Hair follicular keratinocyte (primary cell): ENCODE measurements around the gene POP7. TPM values are rescaled to one million over a fixed set of nuclear protein-coding genes. Genes with fewer than 3 reads are reported as not detected.

Source experiments
- total RNA-seq: library from RNA; depleted of rRNA; stranded (reverse); fragments of >200 nt; gene quantifications from 2 replicates; pipeline ENCODE4 v1.2.3, GENCODE V29; 2015

POP7 gene
- total RNA-seq: 40.1 and 58.6 TPM in 2 replicates

DNA sequence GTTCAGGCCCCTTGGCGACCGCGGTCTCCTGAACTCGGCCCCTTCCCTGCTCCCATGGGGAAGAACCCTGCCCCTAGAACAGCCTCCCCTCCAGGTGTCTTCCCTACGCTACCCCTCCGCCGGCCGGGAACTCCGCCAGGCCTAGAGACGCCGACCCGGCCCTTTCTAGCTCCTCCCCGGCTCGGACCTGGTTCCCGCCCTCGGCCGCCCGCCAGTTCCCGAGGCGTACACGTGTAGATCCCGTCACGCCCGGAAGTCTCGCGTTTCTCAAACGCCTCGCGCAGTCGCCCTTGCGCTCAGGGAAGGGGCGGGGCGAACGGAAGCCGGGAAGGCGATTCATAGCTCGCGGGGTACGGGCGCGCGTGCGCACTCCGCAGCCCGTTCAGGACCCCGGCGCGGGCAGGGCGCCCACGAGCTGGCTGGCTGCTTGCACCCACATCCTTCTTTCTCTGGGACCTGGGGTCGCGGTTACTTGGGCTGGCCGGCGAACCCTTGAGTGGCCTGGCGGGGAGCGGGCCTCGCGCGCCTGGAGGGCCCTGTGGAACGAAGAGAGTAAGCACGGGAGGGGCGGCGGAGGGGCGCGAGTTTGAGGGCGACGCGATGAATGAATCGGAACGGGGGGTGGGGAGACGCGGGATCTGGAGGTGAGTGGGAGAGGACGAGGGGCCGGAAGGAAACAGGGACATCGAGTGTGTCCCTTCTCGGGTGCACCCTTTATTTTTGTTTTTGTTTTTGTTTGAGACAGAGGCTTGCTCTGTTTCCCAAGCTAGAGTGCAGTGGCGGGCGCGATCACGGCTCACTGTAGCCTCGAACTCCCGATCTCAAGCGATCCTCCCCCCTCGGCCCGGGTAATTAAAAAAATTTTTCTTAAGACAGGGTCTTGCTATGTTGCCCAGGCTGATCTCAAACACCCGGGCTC, at the start of gene POP7:
Gene POP7, plus strand, starts transcription at position 369 of the 919 bp plus-strand sequence. CDS start 710 bp downstream, outside the sequence.

DNA sequence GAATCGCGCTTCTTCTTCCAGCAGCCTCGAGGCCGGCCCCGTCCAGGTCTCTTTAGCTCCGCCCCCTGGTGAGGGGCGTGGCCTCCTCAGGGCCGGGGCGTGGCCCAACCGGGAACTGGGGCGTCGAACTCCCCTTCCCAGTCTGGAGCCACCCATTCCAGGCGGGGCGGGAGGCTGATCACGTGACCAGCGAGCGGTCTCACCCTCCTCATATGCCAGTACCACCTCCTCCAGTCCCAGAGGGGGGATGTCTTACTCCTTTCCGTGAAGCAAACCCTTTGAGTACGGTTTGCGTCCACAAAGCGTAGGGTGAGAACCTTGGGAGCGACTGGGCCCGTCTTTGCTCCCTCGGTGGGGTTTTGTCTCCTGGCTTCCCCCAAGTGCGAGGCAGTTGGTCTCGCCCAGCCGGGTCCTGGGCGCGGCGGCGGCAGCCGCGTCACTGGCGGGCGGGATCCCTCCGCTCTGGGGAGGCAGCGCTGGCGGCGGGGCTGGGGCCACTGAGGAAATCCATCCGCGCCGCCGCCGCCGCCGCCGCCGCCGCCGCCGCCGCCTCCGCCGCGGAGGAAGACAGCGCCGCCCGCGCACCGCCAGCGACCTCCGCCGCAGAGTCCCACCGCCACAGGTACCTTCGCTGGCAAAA, 32.5 kb upstream of the POP7 start, which contains the start of gene GNB2:
Gene GNB2, plus strand, starts transcription at position 439 of the 640 bp plus-strand sequence. CDS start 2,526 bp downstream, outside the sequence.

DNA sequence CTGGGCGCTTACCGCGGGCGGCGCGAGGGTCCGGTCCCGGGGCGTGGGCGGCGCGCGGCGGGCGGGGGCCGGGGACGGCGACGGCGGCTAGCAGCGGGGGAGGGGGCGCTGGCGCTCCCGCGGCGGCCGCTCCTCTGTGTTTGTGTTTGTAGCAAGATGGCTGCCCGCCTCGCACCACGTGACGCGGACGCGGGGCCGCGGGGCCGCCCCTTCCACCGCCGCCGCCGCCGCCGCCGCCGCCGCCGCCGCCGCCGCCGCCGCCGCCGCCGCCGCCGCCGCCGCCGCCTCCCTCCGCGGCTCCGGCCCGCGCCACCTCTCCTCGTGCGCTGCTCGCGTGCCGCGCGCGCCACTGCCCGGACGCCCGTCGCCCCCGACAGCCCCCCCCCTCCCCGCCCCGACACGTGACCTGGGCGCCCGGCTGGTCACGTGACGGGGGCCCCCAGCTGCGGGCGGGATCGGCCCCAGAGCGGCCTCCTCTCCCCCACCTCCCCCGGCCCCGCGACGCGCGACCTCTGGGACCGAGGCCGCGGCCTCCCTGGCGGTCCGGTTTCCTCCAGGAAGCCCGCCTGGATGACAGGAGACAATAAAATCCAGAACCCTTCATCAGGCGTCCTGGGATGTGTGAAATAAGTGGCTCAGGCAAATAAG, 11.7 kb upstream of the POP7 start, which contains the start of gene GIGYF1:
Gene GIGYF1, minus strand, starts transcription at position 153 of the 648 bp plus-strand sequence. CDS start 6,012 bp downstream, outside the sequence.

DNA sequence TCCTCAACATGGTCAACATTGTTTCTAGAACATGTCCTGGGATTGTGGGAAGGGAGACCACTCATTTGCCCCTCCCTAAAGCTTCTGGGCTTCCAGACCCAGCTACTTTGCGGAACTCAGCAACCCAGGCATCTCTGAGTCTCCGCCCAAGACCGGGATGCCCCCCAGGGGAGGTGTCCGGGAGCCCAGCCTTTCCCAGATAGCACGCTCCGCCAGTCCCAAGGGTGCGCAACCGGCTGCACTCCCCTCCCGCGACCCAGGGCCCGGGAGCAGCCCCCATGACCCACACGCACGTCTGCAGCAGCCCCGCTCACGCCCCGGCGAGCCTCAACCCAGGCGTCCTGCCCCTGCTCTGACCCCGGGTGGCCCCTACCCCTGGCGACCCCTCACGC, 14.4 kb downstream of the POP7 start, which contains the start of gene EPO:
Gene EPO, plus strand, starts transcription at position 190 of the 392 bp plus-strand sequence. CDS start 513 bp downstream, outside the sequence.

Other genes with a start within 250 kb of the POP7 start
- gene SPACDR, start 241.9 kb upstream of the POP7 start, total RNA-seq: not detected in 2 replicates
- 33.3 and 36.0 TPM in 2 replicates for gene TSC22D4, start 226.9 kb upstream of the POP7 start, total RNA-seq
- 4.3 and 4.8 TPM in 2 replicates for gene NYAP1, start 222.2 kb upstream of the POP7 start, total RNA-seq
- gene AGFG2, start 166.9 kb upstream of the POP7 start, total RNA-seq: 4.5 and 13.3 TPM in 2 replicates
- not detected in 2 replicates for gene SAP25, start 132.2 kb upstream of the POP7 start, total RNA-seq
- 21.2 and 26.6 TPM in 2 replicates for gene LRCH4, start 120.0 kb upstream of the POP7 start, total RNA-seq
- gene FBXO24, start 119.8 kb upstream of the POP7 start, total RNA-seq: 0.65 and 0.70 TPM in 2 replicates
- gene PCOLCE, start 103.8 kb upstream of the POP7 start, total RNA-seq: 1.5 and 5.0 TPM in 2 replicates
- 12.3 and 13.0 TPM in 2 replicates for gene MOSPD3, start 93.6 kb upstream of the POP7 start, total RNA-seq
- 0.11 and 0.39 TPM in 2 replicates for gene TFR2, start 64.6 kb upstream of the POP7 start, total RNA-seq
- gene ACTL6B, start 49.7 kb upstream of the POP7 start, total RNA-seq: not detected in 2 replicates
- 257 and 267 TPM in 2 replicates for gene GNB2, start 32.4 kb upstream of the POP7 start, total RNA-seq
- gene GIGYF1, start 11.9 kb upstream of the POP7 start, total RNA-seq: 7.9 and 9.4 TPM in 2 replicates
- not detected in 2 replicates for gene EPO, start 14.3 kb downstream of the POP7 start, total RNA-seq
- gene ZAN, start 27.5 kb downstream of the POP7 start, total RNA-seq: under 0.01 TPM in 1 of 2 replicates, not detected in the other
- gene EPHB4, start 121.4 kb downstream of the POP7 start, total RNA-seq: 81.7 and 95.8 TPM in 2 replicates
- 16.4 and 18.4 TPM in 2 replicates for gene SLC12A9, start 146.6 kb downstream of the POP7 start, total RNA-seq
- 151 and 191 TPM in 2 replicates for gene TRIP6, start 161.3 kb downstream of the POP7 start, total RNA-seq
- 44.3 and 90.3 TPM in 2 replicates for gene SRRT, start 169.0 kb downstream of the POP7 start, total RNA-seq
- 3.0 and 6.3 TPM in 2 replicates for gene UFSP1, start 183.6 kb downstream of the POP7 start, total RNA-seq
- 0.31 TPM in 1 of 2 replicates, not detected in the other for gene ACHE, start 189.8 kb downstream of the POP7 start, total RNA-seq
- not detected in 2 replicates for gene MUC3A, start 243.4 kb downstream of the POP7 start, total RNA-seq